Ecto neural progenitor cell (in vitro differentiated cells): ENCODE data around the gene PLXDC2.

Experiments
- DNase-seq: peaks from one replicate; pipeline ENCODE4 v3.0.0-alpha.2; 2018; ENCODE audit warnings: low spot score

Gene PLXDC2

GRCh38 chr10:19911886-19912285 lies 95.7 kb downstream of the PLXDC2 start:
- DNase-seq = no peak

- no peak for DNase-seq
These were observed 97.8 kb downstream of the PLXDC2 start for GRCh38 chr10:19913987-19914386.

GRCh38 chr10:19915125-19915524 lies 98.9 kb downstream of the PLXDC2 start:
- DNase-seq = no peak

- DNase-seq = no peak
These were observed 99.6 kb downstream of the PLXDC2 start for GRCh38 chr10:19915816-19916215.

GRCh38 chr10:19917751-19918478 lies 101.7 kb downstream of the PLXDC2 start:
- no peak for DNase-seq

- DNase-seq = no peak
These were observed 102.6 kb downstream of the PLXDC2 start for GRCh38 chr10:19918794-19919193.

- DNase-seq = no peak
These were observed 103.4 kb downstream of the PLXDC2 start for GRCh38 chr10:19919671-19920070.

GRCh38 chr10:19920075-19920726 lies 104.0 kb downstream of the PLXDC2 start:
- DNase-seq = no peak

- DNase-seq = no peak
These were observed 105.3 kb downstream of the PLXDC2 start for GRCh38 chr10:19921300-19922140.

GRCh38 chr10:19922236-19922963 lies 106.2 kb downstream of the PLXDC2 start:
- no peak for DNase-seq

- DNase-seq = no peak
These were observed 108.8 kb downstream of the PLXDC2 start for GRCh38 chr10:19925064-19925463.

GRCh38 chr10:19928936-19929335 lies 112.7 kb downstream of the PLXDC2 start:
- no peak for DNase-seq

- DNase-seq = no peak
These were observed 113.4 kb downstream of the PLXDC2 start for GRCh38 chr10:19929506-19930140.

- DNase-seq = no peak
These were observed 115.0 kb downstream of the PLXDC2 start for GRCh38 chr10:19930936-19931893.

GRCh38 chr10:19931894-19932590 lies 115.8 kb downstream of the PLXDC2 start:
- no peak for DNase-seq

GRCh38 chr10:19932806-19933371 lies 116.7 kb downstream of the PLXDC2 start:
- DNase-seq = no peak

- no peak for DNase-seq
These were observed 117.5 kb downstream of the PLXDC2 start for GRCh38 chr10:19933772-19934171.

GRCh38 chr10:19935176-19935575 lies 118.9 kb downstream of the PLXDC2 start:
- no peak for DNase-seq

GRCh38 chr10:19936289-19936688 lies 120.1 kb downstream of the PLXDC2 start:
- no peak for DNase-seq

GRCh38 chr10:19937989-19938388 lies 121.8 kb downstream of the PLXDC2 start:
- no peak for DNase-seq
